Skeletal muscle cell (primary cell): ENCODE data around the gene OSBP2.

Source experiments
- DNase-seq: peaks from one replicate; pipeline ENCODE4 v3.0.0-alpha.2; 2010; ENCODE audit warnings: low read depth
- H3K4me3 ChIP-seq: 2 replicates; pipeline ENCODE4 v1.5.1; 2011; ENCODE audit warnings: low read depth, mild to moderate bottlenecking, control low read depth, low read length, moderate library complexity

The OSBP2 gene

GRCh38 chr22:30941363-30941740 lies 246.7 kb downstream of the OSBP2 start:
- no peak for DNase-seq
- H3K4me3 ChIP-seq, result no peak overlapping the region

- DNase-seq, result no peak
- H3K4me3 ChIP-seq, result no peak overlapping the region
Measured at GRCh38 chr22:30943368-30943767, 248.7 kb downstream of the OSBP2 start.

GRCh38 chr22:30944986-30945385 lies 250.3 kb downstream of the OSBP2 start:
- no peak overlapping the region for H3K4me3 ChIP-seq
- DNase-seq, result no peak

DNA sequence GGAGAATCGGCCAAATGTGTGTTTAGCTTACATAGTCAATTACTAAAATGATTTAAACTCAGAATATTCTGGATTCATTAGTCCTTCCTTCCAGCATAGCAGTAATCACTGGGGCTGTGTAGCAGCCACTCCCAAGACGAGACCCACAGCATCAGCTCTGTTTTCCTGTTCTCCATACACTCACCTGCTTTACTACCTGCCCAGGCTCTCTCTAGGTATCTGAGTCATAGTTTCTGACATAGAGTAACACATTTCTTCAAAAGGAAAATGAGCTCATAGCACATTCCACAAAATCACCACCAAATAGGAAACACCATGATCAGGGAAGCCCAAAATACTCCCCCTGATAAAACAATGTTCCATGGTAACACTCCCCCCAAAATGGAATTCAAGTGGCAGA lies 251.0 kb downstream of the OSBP2 start:
- no peak overlapping the region for H3K4me3 ChIP-seq
- DNase-seq, result no peak

- no peak overlapping the region for H3K4me3 ChIP-seq
- DNase-seq, result no peak
Measured at GRCh38 chr22:30946354-30946753, 251.7 kb downstream of the OSBP2 start.

GRCh38 chr22:30947173-30947815 lies 252.6 kb downstream of the OSBP2 start:
- no peak for DNase-seq
- H3K4me3 ChIP-seq, result no peak overlapping the region

DNA sequence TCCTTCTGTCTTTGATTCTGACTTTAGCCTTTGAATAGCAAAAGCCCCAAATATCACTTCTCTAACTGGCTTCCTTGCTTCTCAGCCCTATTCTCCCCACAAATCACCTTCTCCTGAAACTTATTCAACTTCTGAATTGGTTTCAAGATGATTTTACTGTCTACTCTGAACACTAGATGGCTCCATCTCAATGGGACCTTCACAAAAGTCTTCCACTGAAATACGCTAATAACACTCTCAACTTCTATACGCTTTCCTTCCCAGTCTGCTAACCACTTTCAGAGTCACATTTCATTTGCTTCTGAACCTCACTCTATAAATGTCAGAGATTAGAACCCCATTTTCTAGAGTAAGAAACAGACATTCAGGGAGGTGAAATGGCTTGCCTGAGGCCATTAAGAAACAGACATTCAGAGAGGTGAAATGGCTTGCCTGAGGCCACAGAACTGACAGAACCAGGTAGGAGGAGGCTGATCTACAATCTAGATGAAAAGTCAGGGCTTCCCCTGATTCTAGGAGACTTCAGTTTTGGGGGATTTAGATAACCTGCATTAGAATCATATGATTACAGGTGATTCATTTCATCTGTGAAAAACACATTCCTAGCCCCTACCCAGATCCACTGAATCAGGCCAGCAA lies 253.3 kb downstream of the OSBP2 start:
- H3K4me3 ChIP-seq, result no peak overlapping the region
- DNase-seq, result peak; percentile 12

- no peak overlapping the region for H3K4me3 ChIP-seq
- peak; percentile 1 for DNase-seq
Measured at GRCh38 chr22:30948930-30949342, 254.3 kb downstream of the OSBP2 start.

DNA sequence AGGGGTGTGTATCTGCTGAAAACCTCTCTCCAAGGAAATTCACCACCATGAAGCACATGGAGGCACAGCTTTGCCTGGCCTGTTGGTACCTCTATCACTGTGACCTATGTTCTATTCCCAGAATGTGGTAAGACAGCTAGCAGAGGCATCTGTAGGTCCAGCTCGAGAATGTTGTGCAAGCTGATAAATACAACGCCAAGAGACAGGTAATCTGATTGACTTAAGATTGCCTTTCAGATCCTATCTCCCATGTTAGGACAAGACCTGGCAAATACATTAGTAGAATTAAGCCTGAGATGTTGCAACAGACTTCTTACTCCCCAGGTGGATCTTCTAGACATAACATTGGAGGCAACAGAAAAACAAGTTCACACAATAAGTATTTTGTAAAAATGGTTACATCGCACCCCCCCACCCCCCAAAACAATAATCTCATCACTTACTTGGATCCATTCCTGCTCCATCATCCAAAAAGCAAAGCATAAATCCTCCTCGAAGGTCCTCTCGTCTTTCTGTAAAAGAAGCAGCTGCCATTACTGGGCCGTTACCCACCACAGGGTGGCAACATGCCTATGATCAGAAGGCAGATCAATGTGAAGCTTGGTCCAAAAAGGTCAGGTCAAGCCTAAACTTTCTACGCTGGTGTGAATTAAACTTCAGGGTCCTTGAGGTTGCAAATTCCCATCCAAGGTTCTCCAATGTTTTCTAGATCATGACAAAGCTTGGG lies 255.4 kb downstream of the OSBP2 start:
- no peak overlapping the region for H3K4me3 ChIP-seq
- DNase-seq, result no peak

- no peak for DNase-seq
- no peak overlapping the region for H3K4me3 ChIP-seq
Measured at GRCh38 chr22:30953206-30953605, 258.5 kb downstream of the OSBP2 start.

DNA sequence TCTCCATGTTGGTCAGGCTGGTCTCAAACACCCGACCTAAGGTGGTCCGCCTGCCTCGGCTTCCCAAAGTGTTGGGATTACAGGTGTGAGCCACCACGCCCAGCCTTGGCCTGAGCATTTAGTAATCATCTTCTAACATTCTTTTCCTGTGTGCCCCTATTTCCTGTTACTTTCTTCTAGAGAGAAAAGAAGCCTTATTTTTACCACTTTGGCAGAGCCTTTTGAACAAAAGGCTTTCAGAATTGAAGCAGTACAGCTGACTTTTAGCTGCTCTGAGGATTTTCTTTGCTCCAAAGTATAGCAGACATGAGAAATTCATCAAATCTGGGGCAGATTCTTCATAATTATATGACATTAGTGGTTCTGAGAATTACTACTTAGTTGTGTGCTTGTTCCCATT lies 260.5 kb downstream of the OSBP2 start:
- H3K4me3 ChIP-seq, result no peak overlapping the region
- DNase-seq, result no peak
